Prostate gland (tissue), 2 donors: ENCODE results near the gene CNKSR1. TPM values are rescaled to one million over a fixed set of nuclear protein-coding genes. Genes with fewer than 3 reads are reported as not detected.
A peak's percentile ranks its signal among the peaks of the same experiment; 100 is the strongest.

ENCODE experiments used
- DNase-seq: peaks from one replicate; pipeline ENCODE4 v3.0.0-alpha.2; 2019; ENCODE audit warnings: low spot score
- H3K27ac ChIP-seq, 2 donors: fragments of 200-600 bp; sonication (generic); 2 replicates each; pipeline ENCODE4 v1.5.1; 2017 to 2019
- H3K27me3 ChIP-seq: fragments of 200-600 bp; sonication (generic); replicated peaks from 2 replicates; pipeline ENCODE4 v1.5.1; 2019; ENCODE audit not compliant: insufficient read depth
- H3K36me3 ChIP-seq, 2 donors: fragments of 200-600 bp; sonication (generic); 1 replicate in 1 of 2; 2 replicates in 1 of 2; pipeline versions ENCODE4 v1.5.1 to v1.8.1; 2017 to 2019
- H3K4me1 ChIP-seq: fragments of 200-600 bp; sonication (generic); replicated peaks from 2 replicates; pipeline ENCODE4 v1.5.1; 2019
- H3K4me3 ChIP-seq, 2 donors: fragments of 200-600 bp; sonication (generic); 2 replicates each; pipeline ENCODE4 v1.5.1; 2017 to 2019
- H3K9me3 ChIP-seq: fragments of 200-600 bp; sonication (generic); 2 replicates; pipeline ENCODE4 v1.5.1; 2017
- CTCF ChIP-seq, 4 experiments: fragments of 200-600 bp in 2 of 4; fragments of 450-650 bp in 2 of 4; sonication (generic) in 2 of 4; IDR thresholded peaks; 1 replicate in 3 of 4; 2 replicates in 1 of 4; pipeline ENCODE4 v1.5.1; 2016 to 2019; ENCODE audit warnings: antibody characterized with exemption in 4 of 4, mild to moderate bottlenecking in 2 of 4, moderate library complexity in 2 of 4
- POLR2A ChIP-seq: fragments of 450-650 bp; IDR thresholded peaks from one replicate; pipeline ENCODE4 v1.6.1; 2016; ENCODE audit warnings: antibody characterized with exemption, mild to moderate bottlenecking
- POLR2AphosphoS5 ChIP-seq: sonication (generic); formaldehyde crosslinking; IDR thresholded peaks from one replicate; pipeline ENCODE4 v1.6.1; 2017; ENCODE audit warnings: antibody characterized with exemption
- WGBS: methylation state at CpG from one replicate; pipeline ENCODE4 v1.1.5; 2018; 5-methylcytosine and 5-hydroxymethylcytosine counted together
- intact Hi-C: fragments of 100-400 bp; cut with DNase I; formaldehyde crosslinking; loops from one replicate; pipeline ENCODE4 v1.14.2; 2022
- total RNA-seq, 2 donors: library from RNA; depleted of rRNA; stranded (reverse); fragments of >200 nt; gene quantifications; one replicate each; pipeline ENCODE4 v1.1.0, GENCODE V29; 2016

CNKSR1 gene
- total RNA-seq, 2 donors from 2014 or later: 24.8 to 32.4 TPM

GRCh38 chr1:26169198-26169554, 8.1 kb upstream of the CNKSR1 start:
- H3K36me3 ChIP-seq: no peaks in the 10 kb centered on the region
- H3K4me1 ChIP-seq: no peaks in the 10 kb centered on the region
- 73% methylated on average over 4 of the region's 4 CpGs for whole genome bisulfite sequencing
- no peak for DNase-seq
- intact Hi-C loops: loop anchor here (2.0 to 5.0 kb wide), 2 partner anchors 64 to 153 kb away; no protein-coding TSS in a partner anchor
- no peaks in the 10 kb centered on the region for H3K27me3 ChIP-seq
- H3K27ac ChIP-seq: peak overlapping the region; percentile 68 to 77
- no peak for TF ChIP-seq POLR2A
- TF ChIP-seq POLR2AphosphoS5: no peak
- TF ChIP-seq CTCF (IDR thresholded peaks at IDR 0.05): no peak
- no peaks in the 10 kb centered on the region for H3K9me3 ChIP-seq
- H3K4me3 ChIP-seq: peak overlapping the region; percentile 75 to 95

- WGBS: 2% methylated on average over 35 of the region's 76 CpGs
- intact Hi-C loops: loop anchor here (2.0 to 5.0 kb wide), 2 partner anchors 63 to 152 kb away; no protein-coding TSS in a partner anchor
- Histone ChIP-seq H3K9me3 (no peaks in the 10 kb centered on the region), H3K4me3 (peak within 1 kb of the TSS; percentile 75 to 95), H3K27me3 (no peaks in the 10 kb centered on the region), H3K27ac (peak within 1 kb of the TSS; percentile 68 to 77), H3K36me3 (no peaks in the 10 kb centered on the region), H3K4me1 (no peaks in the 10 kb centered on the region)
- TF ChIP-seq POLR2AphosphoS5: peak; percentile 91
- peak; percentile 92 to 99 (median 96) for TF ChIP-seq CTCF (IDR thresholded peaks at IDR 0.05)
- peak; percentile 52 for TF ChIP-seq POLR2A
- peak; percentile 87 for DNase-seq
Observed at GRCh38 chr1:26169669-26170471, 7.4 kb upstream of the CNKSR1 start, which contains the start of gene ZNF593. Gene ZNF593 (plus strand): TSS chr1:26169908. CDS start chr1:26169984, 76 bp downstream.

- TF ChIP-seq POLR2A (no peak), CTCF (IDR thresholded peaks at IDR 0.05) (no peak), POLR2AphosphoS5 (no peak)
- WGBS: 65% methylated on average over 9 of the region's 9 CpGs
- Histone ChIP-seq H3K9me3 (no peaks in the 10 kb centered on the region), H3K36me3 (no peaks in the 10 kb centered on the region), H3K27ac (peak overlapping the region in 1 of 2 donors; percentile 68), H3K4me1 (no peaks in the 10 kb centered on the region), H3K27me3 (no peaks in the 10 kb centered on the region), H3K4me3 (peak overlapping the region; percentile 75 to 95)
- intact Hi-C loops: no loop called here
- DNase-seq: no peak
Observed at GRCh38 chr1:26170472-26170821, 6.8 kb upstream of the CNKSR1 start.

- Histone ChIP-seq H3K4me1 (no peaks in the 10 kb centered on the region), H3K27ac (no peak within 1 kb of the TSS), H3K9me3 (no peaks in the 10 kb centered on the region), H3K36me3 (no peaks in the 10 kb centered on the region), H3K27me3 (no peaks in the 10 kb centered on the region), H3K4me3 (no peak within 1 kb of the TSS)
- TF ChIP-seq CTCF (IDR thresholded peaks at IDR 0.05) (no peak), POLR2AphosphoS5 (no peak), POLR2A (no peak)
- intact Hi-C loops: no loop called here
- DNase-seq: no peak
- 88% methylated on average over 34 of the region's 34 CpGs for WGBS
Observed at GRCh38 chr1:26171084-26172072, 5.9 kb upstream of the CNKSR1 start, which contains the start of gene ZNF593OS. Gene ZNF593OS (minus strand): TSS chr1:26171832. CDS start chr1:26171661, 171 bp downstream.
